GM18526 (cell line): ENCODE measurements around the gene FOXO1.

ENCODE experiments used
- POLR2A ChIP-seq: IDR thresholded peaks from 3 replicates; pipeline ENCODE4 v1.6.1; 2011; ENCODE audit not compliant: insufficient read length; ENCODE audit errors: extremely low read depth

FOXO1 gene

GRCh38 chr13:40586886-40587565 is 79.4 kb downstream of the FOXO1 start:
- TF ChIP-seq POLR2A = no peak

- no peak for TF ChIP-seq POLR2A
These were observed 80.5 kb downstream of the FOXO1 start for GRCh38 chr13:40585911-40586471.

GRCh38 chr13:40583738-40584137 is 82.7 kb downstream of the FOXO1 start:
- TF ChIP-seq POLR2A = no peak

GRCh38 chr13:40582531-40582930 is 83.9 kb downstream of the FOXO1 start:
- no peak for TF ChIP-seq POLR2A

- TF ChIP-seq POLR2A = no peak
These were observed 85.2 kb downstream of the FOXO1 start for GRCh38 chr13:40581277-40581579.

- no peak for TF ChIP-seq POLR2A
These were observed 85.7 kb downstream of the FOXO1 start for GRCh38 chr13:40580566-40581276.

GRCh38 chr13:40579535-40579934 is 86.9 kb downstream of the FOXO1 start:
- no peak for TF ChIP-seq POLR2A

GRCh38 chr13:40578055-40578454 is 88.4 kb downstream of the FOXO1 start:
- no peak for TF ChIP-seq POLR2A

- no peak for TF ChIP-seq POLR2A
These were observed 90.1 kb downstream of the FOXO1 start for GRCh38 chr13:40576369-40576768.

GRCh38 chr13:40572961-40573360 is 93.5 kb downstream of the FOXO1 start:
- TF ChIP-seq POLR2A = no peak

GRCh38 chr13:40571338-40571963 is 95.0 kb downstream of the FOXO1 start:
- TF ChIP-seq POLR2A = no peak

GRCh38 chr13:40570930-40571329 is 95.5 kb downstream of the FOXO1 start:
- TF ChIP-seq POLR2A = no peak

GRCh38 chr13:40569024-40569350 is 97.5 kb downstream of the FOXO1 start:
- no peak for TF ChIP-seq POLR2A

GRCh38 chr13:40568246-40569023 is 98.0 kb downstream of the FOXO1 start:
- no peak for TF ChIP-seq POLR2A

GRCh38 chr13:40566811-40567210 is 99.6 kb downstream of the FOXO1 start:
- no peak for TF ChIP-seq POLR2A

GRCh38 chr13:40565282-40566148 is 100.9 kb downstream of the FOXO1 start:
- TF ChIP-seq POLR2A = no peak
